NCI-H510A (cell line): ENCODE measurements around the gene INSYN2B.

Source experiments
- DNase-seq: peaks from one replicate; lab custom pipeline; 2025; lab: John Stamatoyannopoulos, UW

The INSYN2B gene

GRCh38 chr5:169933127-169933526 is 47.2 kb downstream of the INSYN2B start:
- DNase-seq = no peak

- no peak for DNase-seq
Measured at GRCh38 chr5:169923988-169924387, 56.3 kb downstream of the INSYN2B start.

- no peak for DNase-seq
Measured at GRCh38 chr5:169922474-169922873, 57.8 kb downstream of the INSYN2B start.

DNA sequence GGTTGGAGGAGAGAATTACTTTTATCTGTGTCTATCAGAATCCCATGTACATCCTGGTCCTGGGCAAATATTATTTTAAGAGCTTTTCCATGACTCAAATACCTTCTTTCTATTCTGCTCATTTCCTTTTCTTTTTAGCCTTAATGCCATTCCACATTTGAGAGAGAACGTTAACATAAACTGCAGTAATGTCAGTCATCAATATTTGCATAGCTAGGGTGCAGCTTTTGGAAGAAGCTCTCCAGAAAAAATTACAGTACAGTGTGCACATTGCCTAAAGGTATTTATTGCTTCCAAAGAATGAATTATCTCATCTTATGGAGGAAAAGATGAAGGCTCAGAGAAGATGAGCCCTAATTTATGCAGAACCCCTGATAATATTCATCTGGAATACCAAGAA is 58.3 kb downstream of the INSYN2B start:
- DNase-seq = no peak

- DNase-seq = no peak
Measured at GRCh38 chr5:169921384-169921783, 58.9 kb downstream of the INSYN2B start.

DNA sequence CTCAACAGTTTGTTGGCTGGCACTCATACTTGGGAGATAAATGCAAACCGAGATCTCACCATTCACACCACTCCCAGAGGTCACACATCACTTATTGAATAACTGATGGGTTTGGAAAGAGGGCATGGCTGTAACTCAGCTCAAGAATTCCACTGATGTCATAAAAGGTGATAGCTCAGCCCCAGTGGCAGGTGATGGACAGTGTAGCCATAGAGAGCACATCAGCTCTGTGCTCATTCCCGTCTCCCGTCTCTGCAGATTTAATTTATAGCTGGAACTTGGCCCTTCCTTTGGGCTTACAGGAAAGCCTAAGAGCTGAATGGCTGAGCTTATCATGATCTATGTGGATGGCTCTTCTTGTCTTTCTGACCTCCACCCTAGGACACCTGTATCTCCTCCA is 59.8 kb downstream of the INSYN2B start:
- DNase-seq = no peak

DNA sequence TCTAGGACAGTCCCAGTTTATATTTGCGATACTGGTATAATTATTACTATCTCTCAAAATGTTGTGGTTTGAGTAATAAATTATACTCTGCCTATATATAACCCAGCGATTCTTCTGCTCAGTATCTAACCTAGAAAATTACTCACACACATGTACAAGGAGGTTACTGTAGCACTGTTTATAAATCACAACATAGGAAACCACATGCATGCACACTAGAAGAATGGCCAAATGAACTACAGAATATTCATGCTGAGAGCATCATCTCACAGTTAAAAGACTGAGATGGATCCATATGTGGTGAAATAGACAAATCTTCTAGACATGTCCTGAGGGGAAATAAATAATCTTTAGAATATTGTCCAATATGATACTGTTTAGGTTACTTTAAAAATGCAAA is 62.1 kb downstream of the INSYN2B start:
- DNase-seq = no peak

DNA sequence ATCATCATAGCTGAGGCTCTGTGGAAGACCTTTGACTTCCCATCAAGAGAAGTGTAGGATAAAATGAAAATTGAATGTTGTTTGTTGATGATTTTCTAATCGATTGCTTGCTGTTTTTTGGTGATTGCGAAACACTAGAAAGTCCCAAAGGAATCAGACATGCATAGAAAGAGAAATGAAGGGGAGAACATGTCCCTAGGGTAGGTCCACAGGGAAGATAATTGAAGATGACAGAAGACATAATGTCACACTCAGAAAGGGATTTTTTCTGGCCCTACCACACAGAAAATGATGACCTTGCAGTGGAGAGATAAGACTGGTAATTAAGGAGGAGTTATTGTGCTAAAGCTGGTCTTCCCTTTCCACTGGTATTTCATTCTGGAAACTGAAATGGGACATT is 62.8 kb downstream of the INSYN2B start:
- DNase-seq = no peak

DNA sequence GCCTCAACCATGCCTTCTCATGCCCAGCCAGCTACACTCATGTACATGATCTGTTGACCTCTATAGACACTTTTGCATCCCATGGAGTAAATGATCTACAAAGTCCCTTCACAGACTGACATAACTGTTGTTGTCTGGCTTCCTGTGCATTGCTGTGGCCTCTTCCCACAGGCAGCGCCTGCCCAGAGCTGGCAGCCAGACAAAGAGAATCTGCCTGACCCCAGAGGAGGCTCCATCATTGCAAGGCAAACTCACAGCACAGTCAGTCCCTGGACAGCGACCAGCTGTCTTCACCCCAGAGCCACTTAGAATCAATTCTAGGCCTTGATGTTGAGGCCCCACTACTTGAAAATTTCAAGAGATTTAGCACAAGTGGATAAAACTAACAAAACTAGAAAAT is 65.5 kb downstream of the INSYN2B start:
- DNase-seq = no peak

GRCh38 chr5:169913479-169913878 is 66.8 kb downstream of the INSYN2B start:
- DNase-seq = no peak

- DNase-seq = no peak
Measured at GRCh38 chr5:169911448-169912212, 68.7 kb downstream of the INSYN2B start.

DNA sequence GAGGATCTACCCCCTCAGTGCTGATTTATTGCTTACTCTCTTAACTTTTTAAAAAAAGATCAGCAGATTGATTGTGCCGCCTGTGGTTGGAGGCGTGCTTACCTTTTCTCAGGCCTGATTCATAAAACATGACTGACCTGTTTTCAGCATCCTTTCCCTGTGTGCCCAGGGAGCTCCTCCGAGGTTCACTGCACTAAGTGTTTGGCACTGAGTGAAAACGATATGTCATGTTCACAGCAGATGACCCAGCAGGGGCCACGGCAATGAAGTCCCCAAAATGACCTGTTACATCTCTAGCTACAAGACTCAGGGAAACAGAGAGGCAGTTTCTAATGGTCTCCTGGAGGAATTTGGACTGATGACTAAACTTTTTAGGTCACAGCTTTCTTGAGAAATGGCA is 69.9 kb downstream of the INSYN2B start:
- no peak for DNase-seq

DNA sequence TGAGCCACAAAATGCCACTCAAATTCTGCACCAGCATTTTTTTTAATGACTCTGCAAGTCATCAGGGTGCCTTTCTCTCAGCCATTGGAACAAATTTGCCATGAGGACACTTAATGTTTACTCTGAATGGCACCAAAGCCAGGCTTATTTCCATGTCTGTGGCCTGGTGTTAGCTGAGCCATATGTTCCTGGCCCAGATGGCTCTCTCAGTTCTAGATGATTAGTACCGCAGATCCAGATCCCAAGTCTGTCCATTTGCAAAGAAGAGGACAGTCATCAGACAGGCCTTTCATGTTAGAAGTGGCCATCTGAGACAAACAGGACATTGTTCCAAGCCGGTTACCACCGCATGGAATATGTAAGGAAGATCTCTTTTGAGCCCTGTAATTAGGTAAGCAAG is 70.3 kb downstream of the INSYN2B start:
- DNase-seq = no peak

GRCh38 chr5:169908864-169909263 is 71.4 kb downstream of the INSYN2B start:
- DNase-seq = no peak

- no peak for DNase-seq
Measured at GRCh38 chr5:169906745-169907649, 73.3 kb downstream of the INSYN2B start.

GRCh38 chr5:169905017-169905416 is 75.3 kb downstream of the INSYN2B start:
- DNase-seq = no peak

DNA sequence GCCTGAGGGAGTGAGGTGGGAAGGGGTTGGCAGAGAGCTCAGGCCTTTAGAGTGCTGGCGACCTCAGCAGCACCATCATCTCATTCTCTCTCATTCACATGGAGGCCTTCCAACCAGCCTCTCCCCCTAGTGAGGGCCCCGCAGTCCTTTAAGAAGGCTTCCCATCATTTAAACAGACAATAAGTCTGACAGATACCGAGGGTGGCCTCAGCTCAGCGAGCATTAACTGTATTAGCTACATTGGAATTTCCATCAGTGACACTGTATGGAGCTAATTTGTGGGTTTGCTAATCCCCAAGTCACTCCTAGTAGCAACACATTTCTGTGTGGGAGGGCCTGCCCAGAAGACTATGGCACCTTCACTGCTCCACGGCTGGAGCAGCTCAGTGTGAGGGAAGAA is 75.8 kb downstream of the INSYN2B start:
- no peak for DNase-seq

GRCh38 chr5:169904059-169904458 is 76.2 kb downstream of the INSYN2B start:
- no peak for DNase-seq

DNA sequence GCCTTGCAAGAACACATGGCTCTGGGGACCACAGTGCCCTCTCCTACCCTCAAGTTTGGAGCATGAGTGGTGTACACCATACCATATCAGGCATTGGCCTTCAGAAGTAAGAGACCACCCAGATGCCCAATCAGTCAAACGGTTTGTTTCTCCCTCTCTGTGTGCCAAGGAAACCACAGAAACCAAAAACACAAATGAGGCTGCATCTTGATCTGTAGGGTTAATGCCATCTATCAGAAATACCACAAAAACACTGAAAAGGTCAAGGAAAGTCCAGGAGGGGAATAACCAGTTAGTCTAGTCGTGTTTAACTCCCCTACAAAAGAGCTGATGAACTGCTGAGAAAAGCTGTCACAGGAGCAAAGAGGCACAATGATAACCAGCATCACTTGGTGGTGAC is 78.4 kb downstream of the INSYN2B start:
- no peak for DNase-seq

DNA sequence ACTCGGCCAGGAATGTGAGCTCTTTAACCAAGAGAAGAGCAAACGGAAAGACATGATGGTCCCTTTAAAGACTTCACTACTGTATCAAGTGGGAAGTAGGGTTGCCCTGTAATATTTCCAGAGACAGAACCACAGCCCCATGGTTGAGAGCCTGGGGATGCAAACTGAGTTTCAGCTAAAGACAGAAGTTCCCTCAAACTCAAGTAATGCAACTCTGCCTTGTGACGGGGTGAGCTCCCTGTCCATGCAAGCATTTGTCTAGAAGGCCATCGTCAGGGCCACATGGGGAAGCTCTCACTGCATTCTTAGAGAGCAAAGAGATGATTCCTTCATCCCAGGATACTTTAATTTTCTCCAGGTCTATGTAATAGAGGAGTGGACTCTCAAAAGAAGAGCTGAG is 82.8 kb downstream of the INSYN2B start:
- no peak for DNase-seq

DNA sequence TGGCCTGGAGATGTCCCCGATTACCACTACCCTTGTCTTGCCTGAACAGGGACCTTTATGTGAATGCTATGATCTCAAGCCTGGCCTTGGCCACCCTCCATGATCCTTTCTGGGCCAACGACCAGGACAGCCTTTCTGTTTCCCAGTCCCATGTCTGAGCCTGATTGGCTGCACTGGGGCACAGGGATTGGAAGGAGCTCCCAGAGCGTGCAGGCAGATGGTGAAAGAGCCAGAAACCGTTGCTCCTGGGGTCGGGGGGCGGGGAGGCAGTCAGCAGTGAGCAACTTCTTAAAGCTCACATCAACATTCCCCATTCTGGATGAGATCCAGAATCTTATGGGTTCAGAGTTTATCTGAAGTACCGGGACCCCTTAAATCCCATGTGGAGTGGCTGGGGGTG is 84.4 kb downstream of the INSYN2B start:
- no peak for DNase-seq

DNA sequence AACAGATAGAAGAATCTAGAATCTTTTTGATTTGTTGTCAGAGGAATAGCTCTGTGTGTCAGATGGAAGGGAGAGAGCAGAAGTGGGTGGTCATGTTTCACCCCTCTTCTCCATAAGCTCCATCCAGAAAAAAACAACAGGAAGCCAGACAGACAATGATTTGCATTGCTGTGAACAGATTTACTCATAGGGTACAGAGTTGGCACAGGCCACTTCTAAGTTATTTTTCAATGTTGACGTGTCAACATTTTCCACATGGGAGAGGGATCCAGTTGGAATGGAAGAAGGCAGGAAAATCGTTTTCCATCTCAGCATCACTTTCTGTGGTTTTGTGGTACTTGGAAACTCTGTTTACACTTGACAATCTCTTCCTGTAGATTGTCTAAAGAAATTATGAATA is 86.7 kb downstream of the INSYN2B start:
- no peak for DNase-seq

- no peak for DNase-seq
Measured at GRCh38 chr5:169893010-169893409, 87.3 kb downstream of the INSYN2B start.
